HCT116 (cell line): ENCODE data around the gene OR52N5. TPM values are rescaled to one million over a fixed set of nuclear protein-coding genes. Genes with fewer than 3 reads are reported as not detected.

Source experiments
- ATAC-seq: fragments of 200-7000 bp; cut with Tn5 transposase; 2 replicates; pipeline ENCODE4 v1.9.1; 2020; ENCODE audit warnings: mild to moderate bottlenecking, moderate library complexity
- BruUV-seq: library from RNA; stranded (reverse); fragments of 400-500 nt; replicated peaks from 2 replicates; lab custom pipeline; 2021; lab: Mats Ljungman, UMichigan
- CTCF ChIA-PET: fragments of 300-600 bp; sonication (Branson Sonifier 250); formaldehyde crosslinking; loops from one replicate; lab custom pipeline; 2021; ENCODE audit warnings: antibody characterized with exemption; lab: Charles Lee
- POLR2A ChIA-PET: fragments of 300-600, 350-600 bp; sonication (Branson Sonifier 250); formaldehyde crosslinking; loops from one replicate; lab custom pipeline; 2021; ENCODE audit warnings: antibody characterized with exemption; lab: Charles Lee
- RAD21 ChIA-PET, 2 experiments: fragments of 300-600 bp; sonication (Branson Sonifier 250); formaldehyde crosslinking; loops; one replicate each; lab custom pipeline; 2023; ENCODE audit warnings: low total read pairs in 2 of 2; ENCODE audit not compliant: uncharacterized antibody in 2 of 2, unreplicated experiment in 2 of 2, low non-redundant PET in 1 of 2; lab: Charles Lee
- DNase-seq: peaks from one replicate; pipeline ENCODE4 v3.0.0-alpha.2; 2010; ENCODE audit warnings: low read depth, low spot score
- H2AFZ ChIP-seq: fragments of 200-600 bp; shearing (Covaris generic), sonication (generic); 2 replicates; pipeline ENCODE4 v1.6.1; 2017; ENCODE audit warnings: low read depth, mixed run types, mixed read lengths, antibody characterized with exemption, low read length; ENCODE audit not compliant: poor library complexity, severe bottlenecking
- H3K27ac ChIP-seq: 2 replicates; pipeline ENCODE4 v1.5.1; 2012; ENCODE audit warnings: low read depth, low read length
- H3K27me3 ChIP-seq: fragments of 200-600 bp; sonication (generic); 2 replicates; pipeline ENCODE4 v1.6.1; 2016; ENCODE audit warnings: mixed run types, low read length, mixed read lengths; ENCODE audit not compliant: insufficient read depth
- H3K36me3 ChIP-seq, 2 experiments: fragments of 200-500 bp in 1 of 2; fragments of 200-600 bp in 1 of 2; sonication (Bioruptor generic) in 1 of 2; sonication (generic) in 1 of 2; 2 replicates each; pipeline versions ENCODE4 v1.5.1 to v1.6.1; 2014 to 2016; ENCODE audit warnings: low read length in 2 of 2, inconsistent platforms in 1 of 2, mixed read lengths in 1 of 2, mixed run types in 1 of 2; ENCODE audit not compliant: insufficient read depth in 2 of 2, control insufficient read depth in 1 of 2
- H3K4me1 ChIP-seq, 2 experiments: fragments of 200-600 bp in 1 of 2; sonication (generic) in 1 of 2; 2 replicates each; pipeline versions ENCODE4 v1.5.1 to v1.6.1; 2012 to 2017; ENCODE audit warnings: low read length in 2 of 2, inconsistent platforms in 1 of 2, mild to moderate bottlenecking in 1 of 2, mixed read lengths in 1 of 2, mixed run types in 1 of 2, moderate library complexity in 1 of 2; ENCODE audit not compliant: insufficient read depth in 2 of 2, control insufficient read depth in 1 of 2
- H3K4me2 ChIP-seq: fragments of 200-600 bp; sonication (generic); 2 replicates; pipeline ENCODE4 v1.6.1; 2017; ENCODE audit warnings: mixed run types, low read length, mixed read lengths
- H3K4me3 ChIP-seq, 2 experiments: fragments of 200-600 bp in 1 of 2; sonication (generic) in 1 of 2; replicated peaks in 1 of 2; 2 replicates each; pipeline ENCODE4 v1.5.1; 2011 to 2016; ENCODE audit warnings: low read length in 2 of 2, control low read depth in 1 of 2, low read depth in 1 of 2, mild to moderate bottlenecking in 1 of 2, mixed read lengths in 1 of 2, mixed run types in 1 of 2
- H3K79me2 ChIP-seq: fragments of 200-600 bp; sonication (generic); 2 replicates; pipeline ENCODE4 v1.6.1; 2017; ENCODE audit warnings: mild to moderate bottlenecking, mixed run types, low read length, moderate library complexity, mixed read lengths; ENCODE audit not compliant: insufficient read depth
- H3K9ac ChIP-seq: fragments of 200-600 bp; sonication (generic); 2 replicates; pipeline ENCODE4 v1.6.1; 2016; ENCODE audit warnings: low read length, mixed read lengths
- H3K9me2 ChIP-seq: fragments of 200-600 bp; sonication (generic), shearing (Covaris generic); 2 replicates; pipeline ENCODE4 v1.6.1; 2017; ENCODE audit warnings: mixed run types, mild to moderate bottlenecking, moderate library complexity; ENCODE audit not compliant: insufficient read depth
- H3K9me3 ChIP-seq, 2 experiments: fragments of 200-500 bp in 1 of 2; fragments of 200-600 bp in 1 of 2; sonication (Bioruptor generic) in 1 of 2; sonication (generic) in 1 of 2; 2 replicates each; pipeline ENCODE4 v1.6.1; 2014 to 2017; ENCODE audit warnings: low read length in 2 of 2, mixed read lengths in 2 of 2, inconsistent platforms in 1 of 2, low read depth in 1 of 2, mild to moderate bottlenecking in 1 of 2, mixed run types in 1 of 2, moderate library complexity in 1 of 2; ENCODE audit not compliant: control insufficient read depth in 1 of 2, insufficient read depth in 1 of 2
- H4K20me1 ChIP-seq: fragments of 200-600 bp; sonication (generic), shearing (Covaris generic); 2 replicates; pipeline ENCODE4 v1.6.1; 2017; ENCODE audit warnings: mixed run types, mild to moderate bottlenecking, moderate library complexity; ENCODE audit not compliant: insufficient read depth
- ATF3 ChIP-seq: IDR thresholded peaks from 2 replicates; pipeline ENCODE4 v1.6.1; 2012
- CBX3 ChIP-seq: IDR thresholded peaks from 2 replicates; pipeline ENCODE4 v1.6.1; 2012; ENCODE audit warnings: low read depth
- CTCF ChIP-seq, 3 experiments: fragments of 200-600 bp in 1 of 3; sonication (generic) in 1 of 3; IDR thresholded peaks in 2 of 3; conservative IDR thresholded peaks in 1 of 3; 2 replicates each; pipeline ENCODE4 v1.5.1; 2012 to 2017; ENCODE audit warnings: low read depth in 2 of 3, low read length in 2 of 3, antibody characterized with exemption in 1 of 3, borderline replicate concordance in 1 of 3, control low read depth in 1 of 3, mild to moderate bottlenecking in 1 of 3, mixed read lengths in 1 of 3, mixed run types in 1 of 3, moderate library complexity in 1 of 3; ENCODE audit not compliant: insufficient read depth in 1 of 3
- EGR1 ChIP-seq: IDR thresholded peaks from 2 replicates; pipeline ENCODE4 v1.6.1; 2012; ENCODE audit warnings: low read depth
- EZH2 ChIP-seq: fragments of 200-600 bp; sonication (generic); IDR thresholded peaks from 2 replicates; pipeline ENCODE4 v1.6.1; 2017; ENCODE audit warnings: antibody characterized with exemption, mixed run types
- EZH2phosphoT487 ChIP-seq: fragments of 200-600 bp; IDR thresholded peaks from 2 replicates; pipeline ENCODE4 v1.6.1; 2018; ENCODE audit warnings: antibody characterized with exemption, borderline replicate concordance
- FOSL1 ChIP-seq: IDR thresholded peaks from 2 replicates; pipeline ENCODE4 v1.6.1; 2012; ENCODE audit warnings: low read depth
- JUND ChIP-seq: IDR thresholded peaks from 2 replicates; pipeline ENCODE4 v1.6.1; 2012
- RAD21 ChIP-seq: IDR thresholded peaks from 2 replicates; pipeline ENCODE4 v1.6.1; 2012; ENCODE audit warnings: low read depth, mild to moderate bottlenecking
- SIN3A ChIP-seq: IDR thresholded peaks from 2 replicates; pipeline ENCODE4 v1.6.1; 2012; ENCODE audit warnings: low read depth
- SRF ChIP-seq: IDR thresholded peaks from 2 replicates; pipeline ENCODE4 v1.6.1; 2012; ENCODE audit warnings: low read depth
- TCF7L2 ChIP-seq: IDR thresholded peaks from 2 replicates; pipeline ENCODE4 v1.7.0; 2011; ENCODE audit warnings: borderline replicate concordance, inconsistent platforms; ENCODE audit not compliant: insufficient read depth, insufficient read length; ENCODE audit errors: extremely low read depth
- YY1 ChIP-seq: IDR thresholded peaks from 2 replicates; pipeline ENCODE4 v1.6.1; 2011; ENCODE audit warnings: low read length, low read depth, moderate library complexity, mild to moderate bottlenecking; ENCODE audit not compliant: insufficient replicate concordance; ENCODE audit errors: extremely low read depth
- ZBTB33 ChIP-seq: IDR thresholded peaks from 2 replicates; pipeline ENCODE4 v1.6.1; 2011; ENCODE audit warnings: mild to moderate bottlenecking, low read length, moderate library complexity; ENCODE audit not compliant: insufficient replicate concordance; ENCODE audit errors: extremely low read depth
- intact Hi-C: fragments of 100-400 bp; cut with micrococcal nuclease; formaldehyde crosslinking; loops from 2 replicates; pipeline ENCODE4 v1.10.0; 2022
- total RNA-seq: library from RNA; stranded (reverse); gene quantifications from one replicate; pipeline ENCODE4 v1.2.1, GENCODE V29; 2021; ENCODE audit not compliant: unreplicated experiment

OR52N5 gene
- total RNA-seq, 1 experiment from 2014 or later = not detected

GRCh38 chr11:5809122-5809519 is 26.0 kb upstream of the OR52N5 start:
- peaks cover 0 to 4% of the 10 kb centered on the region in 2 experiments; a peak in 1 of 4 replicates for H3K4me1 ChIP-seq
- 0 out of 4 replicates have a peak overlapping the region, but pooled peaks of 1 of the 2 experiments have one; percentile 11 for H3K4me3 ChIP-seq
- peaks cover 64% of the 10 kb centered on the region for H3K27me3 ChIP-seq
- ChIA-PET RAD21 (no interaction called here), CTCF (interaction anchor here (0.8 to 2.3 kb wide), 5 partner anchors 82 to 1172 kb away, joined by 3 to 8 read pairs (median 3); partner anchors contain the start of genes OR51D1 and TRIM5), POLR2A (no interaction called here)
- H3K4me2 ChIP-seq = peak overlapping the region; percentile 53
- no peaks in the 10 kb centered on the region for H3K36me3 ChIP-seq
- no peaks in the 10 kb centered on the region for H3K79me2 ChIP-seq
- no peaks in the 10 kb centered on the region for H3K9me2 ChIP-seq
- H4K20me1 ChIP-seq = no peaks in the 10 kb centered on the region; the same call in 1 of the 2 replicates
- H3K9me3 ChIP-seq = no peaks in the 10 kb centered on the region
- intact Hi-C loops = loop anchor here (2.0 to 5.0 kb wide), 4 partner anchors 517 to 1626 kb away; no protein-coding TSS in a partner anchor
- TF ChIP-seq EGR1 (no peak), JUND (no peak), CBX3 (no peak), RAD21 (no peak), EZH2 (no peak), YY1 (no peak), FOSL1 (no peak), ATF3 (no peak), SIN3A (no peak)
- H3K27ac ChIP-seq = no peak overlapping the region
- DNase-seq = no peak
- BruUV-seq = no TSS peak
- H3K9ac ChIP-seq = no peak overlapping the region
- H2AFZ ChIP-seq = peak overlapping the region; percentile 17
- ATAC-seq = peak; percentile 12

- H3K27ac ChIP-seq = no peak within 1 kb of the TSS
- peak within 1 kb of the TSS in 1 of 2 experiments; percentile 11; a peak in 2 of 4 replicates for H3K4me3 ChIP-seq
- peak within 1 kb of the TSS; percentile 17 for H2AFZ ChIP-seq
- no peaks in the 10 kb centered on the region for H3K36me3 ChIP-seq
- no peaks in the 10 kb centered on the region for H3K9me3 ChIP-seq
- no peaks in the 10 kb centered on the region; the same call in 1 of the 2 replicates for H4K20me1 ChIP-seq
- DNase-seq = peak; percentile 61
- H3K27me3 ChIP-seq = peaks cover 61% of the 10 kb centered on the region
- peak within 1 kb of the TSS; percentile 53 for H3K4me2 ChIP-seq
- POLR2A ChIA-PET = no interaction called here
- H3K9ac ChIP-seq = no peak within 1 kb of the TSS
- intact Hi-C loops = loop anchor here (1.0 to 5.0 kb wide), 8 partner anchors 208 to 1626 kb away; partner anchors contain the start of gene OR51D1
- CTCF ChIA-PET = interaction anchor here (2.3 kb wide), 1 partner anchor 83 kb away, joined by 8 read pairs; no protein-coding TSS in a partner anchor
- no TSS peak for BruUV-seq
- H3K9me2 ChIP-seq = no peaks in the 10 kb centered on the region
- RAD21 ChIA-PET = no interaction called here
- H3K79me2 ChIP-seq = no peaks in the 10 kb centered on the region
- H3K4me1 ChIP-seq = peaks cover 0 to 4% of the 10 kb centered on the region in 2 experiments; a peak in 1 of 4 replicates
- peak; percentile 97 for ATAC-seq
- TF ChIP-seq RAD21 (peak; percentile 88), SIN3A (no peak), EZH2 (no peak), ZBTB33 (no peak), SRF (no peak), YY1 (no peak), TCF7L2 (no peak), CTCF (IDR thresholded peaks at IDR 0.05 in 2 of 3, conservative IDR thresholded peaks at IDR 0.05 in 1 of 3; ENCODE audit: borderline replicate concordance in 1 of 3, insufficient read depth in 1 of 3, low read depth in 2 of 3, low read length in 2 of 3) (peak; percentile 70 to 85 (median 85)), EZH2phosphoT487 (0 out of 2 replicates have a peak, but pooled peaks have one; percentile 76)
Measured at GRCh38 chr11:5808500-5809121, 25.5 kb upstream of the OR52N5 start, which contains the start of gene OR52N2. OR52N2 (plus strand) TSS chr11:5808924; CDS start chr11:5820336, 11,412 bp downstream.
